Stimulated activated naive CD4-positive, alpha-beta T cell treated with Interleukin-2 at 50 U/mL for 16 hours (primary cell): ENCODE measurements around the gene GGACT.
A peak's percentile ranks its signal among the peaks of the same experiment; 100 is the strongest.
"Not testable (repeated sequence)": the region's sequence is repeated elsewhere in the genome, so short reads cannot be mapped to it uniquely, and the experiment has no call there.

Experiments
- DNase-seq: peaks from one replicate; lab custom pipeline; 2025; lab: John Stamatoyannopoulos, UW

Gene GGACT

GRCh38 chr13:100600915-100601314 is 12.3 kb upstream of the GGACT start:
- no peak for DNase-seq

- DNase-seq, result no peak
Observed at GRCh38 chr13:100600461-100600860, 11.9 kb upstream of the GGACT start.

GRCh38 chr13:100597253-100597652 is 8.7 kb upstream of the GGACT start:
- no peak for DNase-seq

GRCh38 chr13:100596516-100596915 is 7.9 kb upstream of the GGACT start:
- DNase-seq, result no peak

GRCh38 chr13:100594731-100595130 is 6.1 kb upstream of the GGACT start:
- DNase-seq, result no peak

GRCh38 chr13:100594255-100594654 is 5.7 kb upstream of the GGACT start:
- no peak for DNase-seq

- no peak for DNase-seq
Observed at GRCh38 chr13:100589178-100589725, 663 bp upstream of the GGACT start.

- DNase-seq, result no peak
Observed at GRCh38 chr13:100584896-100585295, 3.7 kb downstream of the GGACT start.

GRCh38 chr13:100581504-100581903 is 7.1 kb downstream of the GGACT start:
- no peak for DNase-seq

- no peak for DNase-seq
Observed at GRCh38 chr13:100581030-100581429, 7.6 kb downstream of the GGACT start.

GRCh38 chr13:100580045-100580444 is 8.5 kb downstream of the GGACT start:
- no peak for DNase-seq

- not testable (repeated sequence) for DNase-seq
Observed at GRCh38 chr13:100577239-100577638, 11.3 kb downstream of the GGACT start.

GRCh38 chr13:100573121-100573520 is 15.5 kb downstream of the GGACT start:
- peak; percentile 62 for DNase-seq

GRCh38 chr13:100566543-100566942 is 22.0 kb downstream of the GGACT start:
- no peak for DNase-seq

- no peak for DNase-seq
Observed at GRCh38 chr13:100565286-100565685, 23.3 kb downstream of the GGACT start.

GRCh38 chr13:100564444-100565223 is 24.0 kb downstream of the GGACT start:
- DNase-seq, result no peak

- no peak for DNase-seq
Observed at GRCh38 chr13:100563779-100564178, 24.8 kb downstream of the GGACT start.

- no peak for DNase-seq
Observed at GRCh38 chr13:100561599-100562204, 26.9 kb downstream of the GGACT start.

- no peak for DNase-seq
Observed at GRCh38 chr13:100561158-100561499, 27.5 kb downstream of the GGACT start.

GRCh38 chr13:100560498-100561157 is 28.0 kb downstream of the GGACT start:
- DNase-seq, result no peak

GRCh38 chr13:100559886-100560285 is 28.7 kb downstream of the GGACT start:
- DNase-seq, result no peak

GRCh38 chr13:100552755-100553154 is 35.8 kb downstream of the GGACT start:
- no peak for DNase-seq

- DNase-seq, result no peak
Observed at GRCh38 chr13:100549316-100549715, 39.3 kb downstream of the GGACT start.
